Measurements from ENCODE around the gene CRIP1. TPM values are rescaled to one million over a fixed set of nuclear protein-coding genes. Genes with fewer than 3 reads are reported as not detected.
A peak's percentile ranks its signal among the peaks of the same experiment; 100 is the strongest.

Gene CRIP1
- polyA plus RNA-seq, 3 donors = 688 to 2,084 (median 1,032) TPM

DNA sequence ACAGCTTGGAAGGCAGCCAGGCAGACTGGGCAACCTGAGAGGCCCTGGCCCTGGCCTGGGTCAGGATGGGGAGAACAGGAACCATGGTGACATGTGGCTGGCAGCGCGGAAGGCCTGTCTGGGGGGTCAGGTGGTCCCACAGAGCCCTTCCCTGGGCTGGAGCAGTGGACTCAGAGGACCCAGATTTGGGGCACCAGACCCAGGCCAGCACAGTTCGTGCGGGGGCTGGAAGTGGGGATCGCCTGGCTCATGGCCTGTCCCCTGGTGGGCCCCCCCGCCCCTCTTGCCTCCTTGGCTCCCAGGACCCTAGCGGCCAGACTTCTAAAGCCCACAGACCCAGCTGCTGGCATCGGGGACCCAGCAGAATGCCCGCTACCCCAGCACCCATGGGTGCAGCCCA, 45.7 kb upstream of the CRIP1 start:
- Mint-ChIP-seq H3K27me3 (ENCODE audit: low read depth in 3 of 3) (peaks cover 0 to 3% (median 0%) of the 10 kb centered on the region in 3 donors), H3K9me3 (no peaks in the 10 kb centered on the region), H3K4me3 (no peak overlapping the region), H3K36me3 (peaks cover 16 to 62% of the 10 kb centered on the region in 2 donors), H3K4me1 (no peaks in the 10 kb centered on the region), H3K27ac (no peak overlapping the region)
- H3K9me3 ChIP-seq (replicated peaks in 1 of 2; ENCODE audit: control insufficient read depth in 1 of 2, insufficient read depth in 1 of 2, low read length in 2 of 2) = no peaks in the 10 kb centered on the region
- no peak overlapping the region for H3K9ac ChIP-seq (ENCODE audit: insufficient read depth, low read length, poor library complexity, severe bottlenecking)
- H4K20me1 ChIP-seq (ENCODE audit: insufficient read depth, low read length) = peaks cover 43% of the 10 kb centered on the region
- H3K79me2 ChIP-seq (ENCODE audit: insufficient read depth, low read length) = peaks cover 25% of the 10 kb centered on the region
- no peaks in the 10 kb centered on the region for H3K4me1 ChIP-seq (ENCODE audit: control insufficient read depth in 1 of 2, insufficient read depth in 2 of 2, low read length in 2 of 2)
- no peak for DNase-seq
- no peak overlapping the region for H3K27ac ChIP-seq (ENCODE audit: low read depth in 1 of 2, low read length in 2 of 2)
- H2AFZ ChIP-seq (ENCODE audit: insufficient read depth, low read depth, low read length, poor library complexity, severe bottlenecking) = no peak overlapping the region
- peaks cover 16 to 50% of the 10 kb centered on the region in 2 donors for H3K36me3 ChIP-seq (replicated peaks in 1 of 2; ENCODE audit: control insufficient read depth in 1 of 2, insufficient read depth in 2 of 2, low read length in 2 of 2)
- intact Hi-C loops (cut with micrococcal nuclease) = loop anchor here in 1 of 2 donors (10.0 kb wide), 1 partner anchor 84 kb away; the partner anchor contains the start of gene TMEM121
- no peak overlapping the region for H3K4me3 ChIP-seq (replicated peaks in 1 of 3; ENCODE audit: low read depth in 2 of 3, low read length in 3 of 3)
- no peak overlapping the region for H3K4me2 ChIP-seq (replicated peaks; ENCODE audit: extremely low read depth, low read length, poor library complexity, severe bottlenecking)
- H3K27me3 ChIP-seq (ENCODE audit: control insufficient read depth in 2 of 2, insufficient read depth in 2 of 2, low read length in 2 of 2) = no peaks in the 10 kb centered on the region
- TF ChIP-seq, protein P1, sequence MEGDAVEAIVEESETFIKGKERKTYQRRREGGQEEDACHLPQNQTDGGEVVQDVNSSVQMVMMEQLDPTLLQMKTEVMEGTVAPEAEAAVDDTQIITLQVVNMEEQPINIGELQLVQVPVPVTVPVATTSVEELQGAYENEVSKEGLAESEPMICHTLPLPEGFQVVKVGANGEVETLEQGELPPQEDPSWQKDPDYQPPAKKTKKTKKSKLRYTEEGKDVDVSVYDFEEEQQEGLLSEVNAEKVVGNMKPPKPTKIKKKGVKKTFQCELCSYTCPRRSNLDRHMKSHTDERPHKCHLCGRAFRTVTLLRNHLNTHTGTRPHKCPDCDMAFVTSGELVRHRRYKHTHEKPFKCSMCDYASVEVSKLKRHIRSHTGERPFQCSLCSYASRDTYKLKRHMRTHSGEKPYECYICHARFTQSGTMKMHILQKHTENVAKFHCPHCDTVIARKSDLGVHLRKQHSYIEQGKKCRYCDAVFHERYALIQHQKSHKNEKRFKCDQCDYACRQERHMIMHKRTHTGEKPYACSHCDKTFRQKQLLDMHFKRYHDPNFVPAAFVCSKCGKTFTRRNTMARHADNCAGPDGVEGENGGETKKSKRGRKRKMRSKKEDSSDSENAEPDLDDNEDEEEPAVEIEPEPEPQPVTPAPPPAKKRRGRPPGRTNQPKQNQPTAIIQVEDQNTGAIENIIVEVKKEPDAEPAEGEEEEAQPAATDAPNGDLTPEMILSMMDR (IDR thresholded peaks at IDR 0.05) = no peak
- 100% methylated on average over 8 of the region's 9 CpGs for WGBS (ENCODE audit: insufficient coverage)

DNA sequence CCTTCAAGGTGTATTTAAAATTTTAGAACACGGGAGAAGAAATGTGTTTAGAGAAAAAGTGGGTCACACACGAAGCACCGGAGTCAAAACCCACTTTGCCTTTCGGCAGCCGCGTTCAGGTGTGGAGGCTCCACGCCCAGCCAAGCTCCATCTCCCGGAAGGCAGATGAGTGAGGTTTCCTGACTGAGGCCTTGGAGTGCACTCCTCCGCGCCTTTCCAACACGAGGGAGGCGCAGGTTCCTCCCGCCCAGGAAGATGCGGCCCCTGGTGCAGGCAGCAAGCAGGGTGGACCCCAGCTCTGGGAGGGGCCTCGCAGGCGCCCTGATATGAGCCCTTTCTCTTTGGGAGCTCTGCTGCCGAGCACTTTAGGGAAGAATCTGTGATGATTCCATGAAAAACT, 44.6 kb upstream of the CRIP1 start:
- 85% methylated on average over 10 of the region's 17 CpGs for WGBS (ENCODE audit: insufficient coverage)
- no peak overlapping the region for H2AFZ ChIP-seq (ENCODE audit: insufficient read depth, low read depth, low read length, poor library complexity, severe bottlenecking)
- Mint-ChIP-seq H3K36me3 (peaks cover 16 to 60% of the 10 kb centered on the region in 2 donors), H3K9me3 (no peaks in the 10 kb centered on the region), H3K4me3 (no peak overlapping the region), H3K27me3 (ENCODE audit: low read depth in 3 of 3) (peaks cover 0 to 3% (median 0%) of the 10 kb centered on the region in 3 donors), H3K4me1 (no peaks in the 10 kb centered on the region), H3K27ac (peak overlapping the region in 1 of 7 donors; percentile 2)
- H3K4me1 ChIP-seq (ENCODE audit: control insufficient read depth in 1 of 2, insufficient read depth in 2 of 2, low read length in 2 of 2) = no peaks in the 10 kb centered on the region
- H3K4me2 ChIP-seq (replicated peaks; ENCODE audit: extremely low read depth, low read length, poor library complexity, severe bottlenecking) = no peak overlapping the region
- TF ChIP-seq, protein P1 (IDR thresholded peaks at IDR 0.05) = no peak
- intact Hi-C loops (cut with micrococcal nuclease) = loop anchor here in 1 of 2 donors (10.0 kb wide), 1 partner anchor 83 kb away; the partner anchor contains the start of gene TMEM121
- H3K27me3 ChIP-seq (ENCODE audit: control insufficient read depth in 2 of 2, insufficient read depth in 2 of 2, low read length in 2 of 2) = no peaks in the 10 kb centered on the region
- H4K20me1 ChIP-seq (ENCODE audit: insufficient read depth, low read length) = peaks cover 33% of the 10 kb centered on the region
- H3K36me3 ChIP-seq (replicated peaks in 1 of 2; ENCODE audit: control insufficient read depth in 1 of 2, insufficient read depth in 2 of 2, low read length in 2 of 2) = peaks cover 16 to 50% of the 10 kb centered on the region in 2 donors
- H3K79me2 ChIP-seq (ENCODE audit: insufficient read depth, low read length) = peaks cover 13% of the 10 kb centered on the region
- H3K4me3 ChIP-seq (replicated peaks in 1 of 3; ENCODE audit: low read depth in 2 of 3, low read length in 3 of 3) = no peak overlapping the region
- H3K9me3 ChIP-seq (replicated peaks in 1 of 2; ENCODE audit: control insufficient read depth in 1 of 2, insufficient read depth in 1 of 2, low read length in 2 of 2) = no peaks in the 10 kb centered on the region
- no peak overlapping the region for H3K9ac ChIP-seq (ENCODE audit: insufficient read depth, low read length, poor library complexity, severe bottlenecking)
- no peak overlapping the region for H3K27ac ChIP-seq (ENCODE audit: low read depth in 1 of 2, low read length in 2 of 2)
- no peak for DNase-seq

Data from CD14-positive monocyte (primary cell).